Heart right ventricle (tissue), 16 donors: ENCODE measurements around the gene ZFYVE28. TPM values are rescaled to one million over a fixed set of nuclear protein-coding genes. Genes with fewer than 3 reads are reported as not detected.

Experiments
- ATAC-seq, 8 donors: fragments of 200-7000 bp; cut with Tn5 transposase; one replicate each; pipeline ENCODE4 v1.9.1; 2020; ENCODE audit warnings: mild to moderate bottlenecking in 8 of 8, moderate library complexity in 8 of 8, moderate number of reproducible peaks in 1 of 8
- DNase-seq, 2 donors: peaks; one replicate each; pipeline ENCODE4 v3.0.0-alpha.2; 2020
- H3K27ac ChIP-seq, 10 donors: fragments of 200-600 bp; sonication (generic) in 2 of 10; one replicate each; pipeline versions ENCODE4 v1.5.0 to v1.8.0; 2020 to 2022; ENCODE audit warnings: mild to moderate bottlenecking in 3 of 10
- H3K27me3 ChIP-seq, 7 donors: fragments of 200-600 bp; one replicate each; pipeline ENCODE4 v1.8.0; 2021 to 2022; ENCODE audit warnings: mild to moderate bottlenecking in 2 of 7
- H3K36me3 ChIP-seq, 9 donors: fragments of 200-600 bp; sonication (generic) in 1 of 9; one replicate each; pipeline versions ENCODE4 v1.5.0 to v1.8.0; 2020 to 2022; ENCODE audit warnings: mild to moderate bottlenecking in 2 of 9
- H3K4me1 ChIP-seq, 9 donors: fragments of 200-600 bp; sonication (generic) in 1 of 9; one replicate each; pipeline versions ENCODE4 v1.5.0 to v1.8.0; 2020 to 2022; ENCODE audit warnings: mild to moderate bottlenecking in 4 of 9
- H3K4me3 ChIP-seq, 10 donors: fragments of 200-600 bp; sonication (generic) in 2 of 10; one replicate each; pipeline versions ENCODE4 v1.5.0 to v1.8.0; 2020 to 2022; ENCODE audit warnings: mild to moderate bottlenecking in 7 of 10, moderate library complexity in 2 of 10
- H3K9me3 ChIP-seq, 11 donors: fragments of 200-600 bp in 10 of 11; sonication (generic) in 2 of 11; one replicate each; pipeline versions ENCODE4 v1.5.0 to v1.8.0; 2013 to 2022; ENCODE audit warnings: mild to moderate bottlenecking in 2 of 11, control low read depth in 1 of 11, moderate library complexity in 1 of 11
- WGBS, 2 donors: extraction: QIAGEN DNeasy Blood & Tissue Kit; methylation state at CpG; one replicate each; pipeline ENCODE4 v1.1.7; 2013; ENCODE audit warnings: inconsistent platforms in 1 of 2; 5-methylcytosine and 5-hydroxymethylcytosine counted together
- intact Hi-C, 10 donors: fragments of 100-400 bp; cut with DNase I; formaldehyde crosslinking; loops; one replicate each; pipeline versions ENCODE4 v1.11.1 to v1.14.2; 2022
- polyA plus RNA-seq, 2 donors: library from polyadenylated mRNA; stranded (reverse); fragments of 200-250 nt; gene quantifications; one replicate each; pipeline ENCODE4 v1.2.3, GENCODE V29; 2013
- total RNA-seq, 10 donors: library from RNA; stranded (reverse); fragmentation: NEBNext Ultra II Directional in 3 of 10; extraction: Animal tissue kit (Norgen Biotek cat#: 25700) in 3 of 10; gene quantifications; one replicate each; pipeline versions ENCODE4 v1.2.1 to v1.2.4, GENCODE V29; 2021 to 2023
- TF ChIP-seq, protein P1 (sequence below), 9 donors: fragments of 200-600 bp; sonication (generic) in 2 of 9; IDR thresholded peaks; one replicate each; pipeline versions ENCODE4 v1.5.0 to v1.8.0; 2021 to 2022; ENCODE audit warnings: antibody characterized with exemption in 9 of 9, mild to moderate bottlenecking in 5 of 9, moderate library complexity in 1 of 9
- donor health status: Arrhythmogenic right ventricular cardiomyopathy.
- donor health status: ischemic (EF 13 %, LVEDD 7.1; RV severe dilation, severe dysfunction).
- donor health status: healthy with polysubstance abuse.
- donor health status: DM: no; HTN: yes; CAD: no.
- donor health status: DM: no; HTN: no; CAD: no.
- donor health status: ischemic (EF 25% LVEDD 6.9; RV normal size, moderate dysfunction).
- donor health status: ischemic (EF 25% LVEDD 5.7; RV mildly dilated, moderate dysfunction).
- donor health status: healthy.
- donor health status: DM: yes; HTN: yes; CAD: no.
- donor health status: Ischemic cardiomyopathy.
- donor health status: ischemic (EF 35%, LVEDD 5.7; RV mildly dilated, moderate dysfunction).
- donor health status: nonischemic (EF 11% LVEDD 7.7; RV severe dilation, severe dysfunction).
- donor health status: DM: yes; HTN: yes; CAD: no.
- donor health status: PGD.
- donor health status: ischemic (EF 29% LVEDD 5.4; RV normal size, mild dysfunction).
- donor health status: nonischemic (EF 23%, LVEDD 6.1; RV moderate dilation, normal function).

Gene ZFYVE28
- total and polyA plus RNA-seq, 12 donors: 2.3 to 9.9 (median 3.5) TPM

- Histone ChIP-seq H3K9me3 (peaks cover 0 to 9% (median 0%) of the 10 kb centered on the region in 11 donors), H3K27ac (no peak overlapping the region), H3K4me3 (no peak overlapping the region), H3K36me3 (no peaks in the 10 kb centered on the region), H3K4me1 (no peaks in the 10 kb centered on the region), H3K27me3 (peaks cover 0 to 11% (median 6%) of the 10 kb centered on the region in 7 donors)
- ATAC-seq (no peak), DNase-seq (no peak)
- intact Hi-C loops: no loop called here
- WGBS, 2 donors: 85 to 88% methylated on average over 23 of the region's 23 CpGs
- TF ChIP-seq, protein P1, sequence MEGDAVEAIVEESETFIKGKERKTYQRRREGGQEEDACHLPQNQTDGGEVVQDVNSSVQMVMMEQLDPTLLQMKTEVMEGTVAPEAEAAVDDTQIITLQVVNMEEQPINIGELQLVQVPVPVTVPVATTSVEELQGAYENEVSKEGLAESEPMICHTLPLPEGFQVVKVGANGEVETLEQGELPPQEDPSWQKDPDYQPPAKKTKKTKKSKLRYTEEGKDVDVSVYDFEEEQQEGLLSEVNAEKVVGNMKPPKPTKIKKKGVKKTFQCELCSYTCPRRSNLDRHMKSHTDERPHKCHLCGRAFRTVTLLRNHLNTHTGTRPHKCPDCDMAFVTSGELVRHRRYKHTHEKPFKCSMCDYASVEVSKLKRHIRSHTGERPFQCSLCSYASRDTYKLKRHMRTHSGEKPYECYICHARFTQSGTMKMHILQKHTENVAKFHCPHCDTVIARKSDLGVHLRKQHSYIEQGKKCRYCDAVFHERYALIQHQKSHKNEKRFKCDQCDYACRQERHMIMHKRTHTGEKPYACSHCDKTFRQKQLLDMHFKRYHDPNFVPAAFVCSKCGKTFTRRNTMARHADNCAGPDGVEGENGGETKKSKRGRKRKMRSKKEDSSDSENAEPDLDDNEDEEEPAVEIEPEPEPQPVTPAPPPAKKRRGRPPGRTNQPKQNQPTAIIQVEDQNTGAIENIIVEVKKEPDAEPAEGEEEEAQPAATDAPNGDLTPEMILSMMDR (IDR thresholded peaks at IDR 0.05): no peak
Observed at GRCh38 chr4:2427383-2428334, 9.2 kb upstream of the ZFYVE28 start.

DNA sequence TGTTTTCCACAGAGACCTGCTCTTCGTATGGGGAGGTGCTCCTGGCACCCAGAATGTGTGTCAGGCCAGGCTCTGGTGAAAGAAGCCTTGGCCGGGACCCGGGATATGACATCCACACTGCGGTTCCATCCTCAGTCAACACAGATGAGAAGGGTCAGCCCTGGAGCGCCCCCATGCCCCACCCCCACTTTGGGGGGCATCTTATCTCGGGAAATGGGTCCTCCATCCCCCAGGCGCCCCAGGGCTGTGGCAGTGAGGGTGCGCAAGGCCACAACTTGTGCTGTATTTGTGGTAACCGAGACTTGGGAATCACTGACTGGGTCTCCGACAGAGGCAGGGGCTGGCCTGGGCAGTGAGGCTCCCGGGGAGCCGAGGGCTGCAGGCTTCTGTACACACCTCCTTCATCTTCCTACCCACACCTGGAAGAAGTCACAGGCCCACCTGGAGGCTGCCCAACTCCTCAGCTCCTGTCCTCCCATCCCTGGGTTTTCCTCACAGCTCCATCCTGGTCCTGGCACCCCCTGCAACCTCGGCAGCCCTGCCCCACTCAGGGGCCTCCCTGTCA lies 8.3 kb upstream of the ZFYVE28 start:
- ATAC-seq (no peak), DNase-seq (no peak)
- Histone ChIP-seq H3K27ac (no peak overlapping the region), H3K9me3 (peaks cover 0 to 9% (median 0%) of the 10 kb centered on the region in 11 donors), H3K4me1 (no peaks in the 10 kb centered on the region), H3K27me3 (peaks cover 0 to 20% (median 15%) of the 10 kb centered on the region in 7 donors), H3K4me3 (no peak overlapping the region), H3K36me3 (no peaks in the 10 kb centered on the region)
- intact Hi-C loops: no loop called here
- TF ChIP-seq, protein P1 (IDR thresholded peaks at IDR 0.05): no peak
- WGBS, 2 donors: 82 to 89% methylated on average over 13 of the region's 13 CpGs

DNA sequence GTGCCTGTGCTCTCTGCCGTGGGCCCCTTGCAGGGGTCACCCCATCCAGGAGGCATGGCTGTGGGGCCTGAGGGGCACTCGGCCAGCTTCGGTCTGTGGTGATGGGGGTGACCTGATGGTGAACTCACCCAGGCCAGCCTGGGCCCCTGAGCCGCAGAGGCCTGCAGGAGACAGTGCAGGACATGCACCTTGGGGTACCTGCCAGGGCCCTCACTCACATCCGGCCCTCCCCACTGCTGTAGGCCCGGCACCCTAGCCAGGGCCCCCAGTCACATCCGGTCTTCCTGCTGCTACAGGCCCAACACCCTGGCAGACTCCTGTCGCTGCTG lies 7.6 kb upstream of the ZFYVE28 start:
- H3K4me3 ChIP-seq: no peak overlapping the region
- H3K27ac ChIP-seq: no peak overlapping the region
- no peak for DNase-seq
- WGBS, 2 donors: 80 to 84% methylated on average over 8 of the region's 8 CpGs
- no peaks in the 10 kb centered on the region for H3K4me1 ChIP-seq
- intact Hi-C loops: no loop called here
- H3K36me3 ChIP-seq: no peaks in the 10 kb centered on the region
- peaks cover 0 to 26% (median 22%) of the 10 kb centered on the region in 7 donors for H3K27me3 ChIP-seq
- TF ChIP-seq, protein P1 (IDR thresholded peaks at IDR 0.05): no peak
- ATAC-seq: no peak
- peaks cover 0 to 9% (median 0%) of the 10 kb centered on the region in 11 donors for H3K9me3 ChIP-seq

- Histone ChIP-seq H3K4me1 (no peaks in the 10 kb centered on the region), H3K27ac (no peak overlapping the region), H3K36me3 (no peaks in the 10 kb centered on the region), H3K4me3 (no peak overlapping the region), H3K9me3 (peaks cover 0 to 6% (median 0%) of the 10 kb centered on the region in 11 donors), H3K27me3 (peaks cover 0 to 31% (median 27%) of the 10 kb centered on the region in 7 donors)
- WGBS, 2 donors: 92 to 94% methylated on average over 13 of the region's 13 CpGs
- DNase-seq: no peak
- ATAC-seq: no peak
- intact Hi-C loops: no loop called here
- TF ChIP-seq, protein P1 (IDR thresholded peaks at IDR 0.05): no peak
Observed at GRCh38 chr4:2425386-2426068, 7.1 kb upstream of the ZFYVE28 start.
